BJ (cell line): Measurements from ENCODE around the gene CA5A. TPM values are rescaled to one million over a fixed set of nuclear protein-coding genes. Genes with fewer than 3 reads are reported as not detected.

Experiments
- CTCF ChIA-PET: fragments of 350-600 bp; formaldehyde crosslinking; extraction: SDS; loops from one replicate; lab custom pipeline; 2021; ENCODE audit warnings: antibody characterized with exemption, inconsistent platforms; lab: Yijun Ruan, JAX
- POLR2A ChIA-PET: fragments of 300-600 bp; sonication (Branson Sonifier 250); formaldehyde crosslinking; extraction: SDS; loops from one replicate; lab custom pipeline; 2021; ENCODE audit warnings: antibody characterized with exemption; lab: Charles Lee
- DNase-seq: peaks from one replicate; pipeline ENCODE4 v3.0.0-alpha.2; 2011; ENCODE audit warnings: low read depth
- H3K27me3 ChIP-seq: 2 replicates; pipeline ENCODE4 v1.6.0; 2011; ENCODE audit warnings: low read length; ENCODE audit not compliant: control insufficient read depth, insufficient read depth
- H3K36me3 ChIP-seq: 2 replicates; pipeline ENCODE4 v1.5.1; 2011; ENCODE audit warnings: low read length; ENCODE audit not compliant: control insufficient read depth, insufficient read depth
- H3K4me3 ChIP-seq: 2 replicates; pipeline ENCODE4 v1.5.1; 2011; ENCODE audit warnings: low read depth, mild to moderate bottlenecking, control low read depth, low read length
- CTCF ChIP-seq: IDR thresholded peaks from 2 replicates; pipeline ENCODE4 v1.5.1; 2011; ENCODE audit warnings: low read depth, mild to moderate bottlenecking, control low read depth, inconsistent platforms, low read length, moderate library complexity; ENCODE audit not compliant: insufficient read depth
- polyA plus RNA-seq: library from polyadenylated mRNA; depleted of rRNA; stranded (reverse); fragments of >200 nt; gene quantifications from 2 replicates; pipeline ENCODE4 v1.2.3, GENCODE V29; 2011; rRNA removed
- small RNA-seq: library from RNA; depleted of rRNA; stranded (forward); fragments of <200 nt; gene quantifications from one replicate; pipeline ENCODE3, GENCODE V24; 2012; ENCODE audit warnings: low replicate concordance, low read depth; ENCODE audit not compliant: insufficient read length

Gene CA5A
- polyA plus RNA-seq, 1 experiment, result not detected

- Histone ChIP-seq H3K4me3 (no peak overlapping the region), H3K36me3 (peaks cover 70% of the 10 kb centered on the region), H3K27me3 (no peaks in the 10 kb centered on the region)
- ChIA-PET POLR2A (no interaction called here), CTCF (interaction anchor here (0.8 to 6.8 kb wide), 2 partner anchors 9 to 61 kb away, joined by 3 to 51 read pairs; no protein-coding TSS in a partner anchor)
- DNase-seq, result no peak
- TF ChIP-seq CTCF, result no peak
These were observed 95.9 kb downstream of the CA5A start for GRCh38 chr16:87840271-87840978.

GRCh38 chr16:87839542-87840270, 96.6 kb downstream of the CA5A start:
- DNase-seq, result no peak
- Histone ChIP-seq H3K36me3 (peaks cover 76% of the 10 kb centered on the region), H3K4me3 (no peak overlapping the region), H3K27me3 (no peaks in the 10 kb centered on the region)
- POLR2A ChIA-PET, result no interaction called here
- no peak for TF ChIP-seq CTCF
- CTCF ChIA-PET, result interaction anchor here (0.7 to 6.8 kb wide), 5 partner anchors 10 to 78 kb away, joined by 3 to 51 read pairs (median 3); no protein-coding TSS in a partner anchor

DNA sequence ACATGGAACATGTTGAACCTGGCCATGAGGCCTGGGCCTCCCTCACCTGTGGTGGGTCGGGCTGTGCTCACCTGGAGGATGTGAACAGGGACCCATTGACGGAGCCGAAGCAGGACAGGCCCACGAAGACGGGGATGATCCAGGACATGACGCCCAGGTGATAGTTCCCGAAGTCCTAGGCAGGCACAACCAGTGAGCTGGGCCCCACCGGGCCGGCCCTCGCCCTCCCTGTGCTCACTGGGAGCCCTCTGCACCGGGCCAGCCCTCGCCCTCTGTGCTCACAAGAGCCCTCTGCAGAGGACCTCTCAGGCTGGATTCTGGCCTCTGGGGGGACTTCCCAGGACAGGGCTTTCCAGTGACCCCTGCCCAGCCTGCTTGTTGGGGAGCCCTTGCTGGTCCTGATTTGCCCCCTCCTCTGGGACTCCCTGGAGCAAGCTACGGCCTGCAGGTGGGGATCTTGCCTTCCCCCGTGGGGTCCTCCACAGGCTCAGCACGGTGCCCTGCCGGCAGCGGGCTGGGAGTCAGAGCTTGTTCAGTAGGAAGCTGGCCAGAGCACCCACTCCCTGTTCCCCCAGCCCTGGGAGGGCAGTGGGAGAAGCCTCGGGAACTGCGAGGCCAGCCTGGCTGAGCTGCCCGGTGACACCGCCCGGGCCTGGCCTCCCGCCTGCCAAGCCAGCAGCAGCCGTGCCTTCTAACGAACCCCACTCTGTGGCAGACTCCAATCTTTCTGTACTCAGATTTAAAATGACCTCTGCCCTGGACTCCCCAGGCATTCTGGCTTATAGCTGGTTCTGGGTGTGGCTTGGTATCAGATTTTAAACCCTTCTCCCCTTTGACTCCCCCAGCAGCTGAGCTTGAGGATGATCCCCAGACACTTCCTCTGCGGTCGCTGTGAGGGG, 97.4 kb downstream of the CA5A start:
- Histone ChIP-seq H3K36me3 (peaks cover 82% of the 10 kb centered on the region), H3K27me3 (no peaks in the 10 kb centered on the region), H3K4me3 (no peak overlapping the region)
- no peak for DNase-seq
- TF ChIP-seq CTCF, result no peak
- ChIA-PET POLR2A (no interaction called here), CTCF (interaction anchor here (0.7 to 6.8 kb wide), 6 partner anchors 10 to 78 kb away, joined by 3 to 51 read pairs (median 3); no protein-coding TSS in a partner anchor)

Small RNA genes lying within 50 kb of the gene (small RNA-seq; reads per million reads assigned to genes)
- not detected for gene AC127455.1

Other genes with a start within 250 kb of the CA5A start
- 12.3 and 16.1 TPM in 2 replicates for gene KLHDC4, start 170.5 kb downstream of the CA5A start, polyA plus RNA-seq
- gene SLC7A5, start 67.0 kb downstream of the CA5A start, polyA plus RNA-seq, result 39.2 and 60.2 TPM in 2 replicates
- 11.4 and 16.5 TPM in 2 replicates for gene BANP, start 14.9 kb upstream of the CA5A start, polyA plus RNA-seq